Measurements from ENCODE around the gene POMGNT2.

The POMGNT2 gene

GRCh38 chr3:43105596-43106292, at the start of gene POMGNT2:
Gene POMGNT2 (minus strand): TSS chr3:43106079. CDS start chr3:43081431, 24,648 bp downstream.
- peak; percentile 92 for DNase-seq

GRCh38 chr3:43154980-43155379, 49.1 kb upstream of the POMGNT2 start:
- DNase-seq = no peak

GRCh38 chr3:43153216-43154083, 47.6 kb upstream of the POMGNT2 start:
- no peak for DNase-seq

DNA sequence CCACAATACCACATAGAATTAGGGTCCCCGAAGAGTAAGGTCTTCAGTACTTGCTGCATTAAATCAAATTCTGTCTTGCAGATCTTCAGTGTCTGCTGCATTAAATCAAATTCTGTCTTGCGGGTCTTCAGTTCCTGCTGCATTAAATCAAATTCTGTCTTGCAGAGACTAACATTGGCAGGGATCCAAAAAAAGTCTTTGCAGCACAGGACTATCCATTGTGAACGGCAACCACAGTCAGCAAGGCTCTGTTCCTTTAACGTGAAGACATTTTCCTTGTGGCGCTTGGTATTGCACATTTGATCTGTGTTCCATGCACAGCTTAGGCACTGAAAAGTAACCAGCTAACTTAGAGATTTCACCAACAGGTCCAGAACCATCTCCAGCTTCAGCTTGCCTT, 46.8 kb upstream of the POMGNT2 start:
- DNase-seq = no peak

- DNase-seq = no peak
These were observed 42.2 kb upstream of the POMGNT2 start for GRCh38 chr3:43148033-43148432.

DNA sequence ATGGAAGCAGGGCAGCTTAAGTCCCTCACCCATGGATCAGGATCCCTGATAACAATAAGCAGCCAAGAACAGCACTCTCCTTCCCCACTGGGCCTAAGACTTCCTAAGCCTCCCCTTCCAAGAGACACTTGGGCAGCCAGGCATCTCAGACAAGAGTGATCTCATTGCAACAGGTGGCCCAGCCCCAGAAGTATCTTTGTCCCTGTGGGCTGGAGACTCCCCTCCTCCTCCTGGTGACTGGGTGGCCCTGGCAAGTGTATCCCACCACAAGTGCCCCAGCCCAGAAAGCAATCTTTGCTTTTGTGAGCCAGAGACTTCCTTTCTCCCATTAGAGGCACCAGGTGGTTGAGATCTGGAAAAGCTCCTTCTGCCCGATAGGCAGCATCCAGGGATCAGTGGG, 40.7 kb upstream of the POMGNT2 start:
- DNase-seq = no peak

- DNase-seq = no peak
These were observed 39.0 kb upstream of the POMGNT2 start for GRCh38 chr3:43144761-43145490.

DNA sequence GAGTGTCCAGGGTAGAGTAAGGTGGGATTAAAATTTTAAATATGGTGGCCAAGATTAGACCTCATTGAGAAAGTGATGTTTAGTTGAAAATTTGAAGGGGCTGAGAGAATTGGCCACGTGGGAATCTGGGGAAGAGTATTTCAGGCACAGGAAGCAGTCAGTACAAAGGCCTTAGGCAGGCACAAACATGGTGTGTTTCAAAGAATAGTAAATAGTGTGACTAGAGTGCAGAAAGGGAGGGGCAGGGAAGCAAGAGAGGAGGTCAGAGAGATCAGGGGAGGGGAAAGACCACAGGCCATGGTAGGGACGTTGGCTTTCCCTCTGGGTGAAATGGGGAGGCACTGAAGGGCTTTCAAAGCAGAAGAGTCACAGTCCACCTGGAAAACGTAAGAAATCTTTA, 36.6 kb upstream of the POMGNT2 start:
- no peak for DNase-seq

- DNase-seq = no peak
These were observed 32.8 kb upstream of the POMGNT2 start for GRCh38 chr3:43138488-43139231.

DNA sequence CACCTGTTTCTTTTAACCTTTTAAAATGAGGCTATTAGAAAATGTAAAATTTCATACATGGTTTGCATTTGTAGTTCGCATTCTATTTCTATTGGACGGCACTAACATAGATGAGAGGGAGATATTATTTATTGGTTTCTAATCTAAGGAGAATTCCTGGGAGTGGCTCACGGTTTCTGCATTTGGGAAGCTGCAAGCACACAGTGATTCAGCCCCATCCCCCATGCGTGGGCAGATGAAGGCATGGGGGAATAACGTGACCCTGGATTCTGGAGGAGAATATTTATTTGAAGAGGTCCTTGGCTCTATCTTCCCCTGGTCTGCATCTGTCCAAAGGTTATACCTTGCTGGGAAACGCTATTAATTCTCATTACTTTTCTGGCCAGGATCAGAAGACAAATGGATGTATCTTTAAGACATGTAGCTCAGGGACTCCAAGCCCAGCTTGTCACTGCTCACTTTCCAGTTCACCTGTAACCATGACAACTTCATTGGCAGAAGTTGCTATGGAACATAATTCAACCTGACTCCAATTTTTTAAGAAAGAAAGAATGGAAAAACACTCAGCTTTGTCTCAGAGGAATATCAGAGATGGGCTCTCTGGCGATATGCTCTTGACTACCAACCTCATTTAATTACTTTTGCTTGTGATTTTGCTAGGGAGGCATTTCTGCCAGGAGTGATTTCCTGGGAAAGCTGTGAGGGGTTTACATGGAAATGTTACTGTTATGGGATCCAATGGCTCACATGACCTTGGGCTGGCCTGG, 27.2 kb upstream of the POMGNT2 start:
- DNase-seq = no peak

DNA sequence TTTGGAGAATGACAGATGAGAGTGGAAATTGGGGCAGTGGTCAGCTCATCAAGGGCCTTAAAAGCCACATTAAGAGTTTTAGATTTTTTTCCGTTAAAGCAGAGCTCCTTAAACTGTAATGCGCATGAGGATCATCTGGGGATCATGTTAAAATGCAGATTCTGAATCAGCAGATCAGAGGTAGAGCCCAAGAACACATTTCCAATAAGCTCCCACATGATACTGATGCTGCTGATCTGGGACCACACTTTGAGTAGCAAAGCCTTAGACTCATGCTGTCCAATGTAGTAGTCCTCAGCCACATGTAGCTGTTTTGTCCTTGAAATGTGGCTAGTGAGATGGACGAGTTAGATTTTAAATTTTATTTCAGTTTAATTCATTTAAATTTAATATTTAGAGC, 26.3 kb upstream of the POMGNT2 start:
- no peak for DNase-seq

DNA sequence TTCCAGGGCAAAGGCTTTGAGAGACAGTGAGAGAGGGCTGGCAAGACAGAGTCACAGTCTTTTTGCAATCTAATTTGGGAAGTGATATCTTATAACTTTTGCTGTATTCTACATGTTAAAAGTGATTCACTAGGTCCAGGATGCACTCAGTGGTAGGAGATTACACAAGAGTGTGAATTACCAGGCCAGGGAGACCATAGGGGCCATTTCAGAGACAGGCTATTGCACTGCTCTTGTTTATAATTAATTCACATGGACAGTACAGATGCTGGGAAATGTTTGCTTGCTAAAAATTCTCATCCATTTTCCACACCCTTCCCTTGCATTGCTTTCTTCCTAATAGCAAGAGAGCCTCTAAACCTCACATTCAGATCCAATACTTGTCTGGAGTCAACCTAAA, 22.6 kb upstream of the POMGNT2 start:
- no peak for DNase-seq

- DNase-seq = no peak
These were observed 20.7 kb upstream of the POMGNT2 start for GRCh38 chr3:43126536-43126935.

DNA sequence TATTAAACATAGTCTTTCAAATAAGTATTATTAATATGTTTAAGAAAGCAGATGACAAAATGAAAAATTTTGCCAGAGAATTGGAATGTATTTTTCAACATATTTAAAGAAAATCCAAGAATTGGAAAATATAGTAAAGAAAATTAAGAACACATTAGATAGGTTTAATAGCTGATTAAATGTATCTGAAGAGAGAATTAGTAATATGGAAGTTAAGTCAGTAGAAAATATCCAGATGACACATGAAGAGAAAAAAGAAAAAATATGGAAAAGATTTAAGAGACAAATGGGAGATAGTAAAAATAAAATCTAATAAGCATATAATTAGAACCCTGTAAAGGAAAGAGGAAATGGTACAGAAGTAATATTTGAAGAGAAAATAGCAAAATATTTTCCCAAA, 18.0 kb upstream of the POMGNT2 start:
- DNase-seq = no peak

- DNase-seq = no peak
These were observed 15.1 kb upstream of the POMGNT2 start for GRCh38 chr3:43120937-43121336.

- DNase-seq = no peak
These were observed 11.4 kb upstream of the POMGNT2 start for GRCh38 chr3:43117257-43117656.

GRCh38 chr3:43113671-43114070, 7.8 kb upstream of the POMGNT2 start:
- no peak for DNase-seq

- no peak for DNase-seq
These were observed 382 bp upstream of the POMGNT2 start for GRCh38 chr3:43106293-43106628.

DNA sequence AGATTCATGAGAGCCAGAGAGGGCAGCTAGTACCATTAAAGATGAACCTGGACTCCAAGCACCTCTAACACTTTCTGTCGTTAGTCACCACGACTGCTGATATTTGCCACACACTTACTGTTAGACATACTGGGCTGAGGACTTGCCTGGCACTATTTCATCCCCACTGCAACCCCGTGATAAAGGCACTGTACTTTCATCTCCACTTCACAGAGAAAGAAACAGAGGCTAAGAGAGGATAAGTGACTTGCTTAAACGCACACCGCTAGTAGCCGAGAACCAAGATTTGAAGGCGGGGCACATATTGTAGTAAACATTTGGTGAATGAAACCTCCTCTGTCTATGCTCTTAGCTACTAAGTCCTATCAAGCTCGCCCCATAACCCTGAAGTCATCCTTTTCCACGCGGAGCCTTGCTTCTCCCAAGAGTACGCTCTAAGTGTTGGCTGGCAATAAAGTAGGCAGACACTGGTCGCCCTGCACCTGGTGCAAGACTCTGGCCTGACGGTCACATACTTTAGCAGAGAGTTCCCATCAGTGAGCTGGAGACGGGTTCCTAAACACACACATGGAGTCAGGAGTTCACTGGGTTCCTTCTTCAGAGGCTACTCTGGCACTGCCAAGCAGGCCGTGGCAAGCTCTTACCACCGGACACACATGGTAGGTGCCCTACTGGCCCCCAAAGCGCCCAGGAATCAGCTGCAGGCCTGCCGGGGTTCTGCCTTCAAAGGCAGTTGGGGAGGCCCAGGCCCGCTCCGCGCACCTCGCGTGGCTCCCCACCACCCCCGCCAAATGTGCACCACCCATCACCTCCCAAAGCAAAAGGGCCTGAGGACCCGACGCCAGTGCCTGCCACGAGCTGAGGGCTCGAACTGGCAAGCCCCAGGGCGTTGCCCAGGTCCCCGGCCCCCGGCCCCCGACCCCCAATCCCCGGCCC, 951 bp downstream of the POMGNT2 start:
- peak; percentile 42 for DNase-seq

- DNase-seq = no peak
These were observed 1.8 kb downstream of the POMGNT2 start for GRCh38 chr3:43104039-43104438.

All from activated CD4-positive, alpha-beta T cell treated with anti-CD3 and anti-CD28 coated beads for 48 hours (primary cell).